Measurements from ENCODE around the gene FKBP6.
"Not testable (repeated sequence)": the region's sequence is repeated elsewhere in the genome, so short reads cannot be mapped to it uniquely, and the experiment has no call there.

The FKBP6 gene

GRCh38 chr7:73358590-73359275, 30.8 kb downstream of the FKBP6 start:
- no peak for DNase-seq (ENCODE audit: low read depth in 2 of 2)

- DNase-seq (ENCODE audit: low read depth in 2 of 2): no peak
Measured at GRCh38 chr7:73359306-73359705, 31.3 kb downstream of the FKBP6 start.

GRCh38 chr7:73359746-73360375, 31.9 kb downstream of the FKBP6 start:
- no peak for DNase-seq (ENCODE audit: low read depth in 2 of 2)

- not testable (repeated sequence) for DNase-seq (ENCODE audit: low read depth in 2 of 2)
Measured at GRCh38 chr7:73360590-73360989, 32.6 kb downstream of the FKBP6 start.

- no peak for DNase-seq (ENCODE audit: low read depth in 2 of 2)
Measured at GRCh38 chr7:73363225-73364005, 35.5 kb downstream of the FKBP6 start.

GRCh38 chr7:73364006-73364728, 36.2 kb downstream of the FKBP6 start:
- DNase-seq (ENCODE audit: low read depth in 2 of 2): no peak

GRCh38 chr7:73366127-73366526, 38.2 kb downstream of the FKBP6 start:
- DNase-seq (ENCODE audit: low read depth in 2 of 2): no peak

- no peak for DNase-seq (ENCODE audit: low read depth in 2 of 2)
Measured at GRCh38 chr7:73366990-73367389, 39.0 kb downstream of the FKBP6 start.

GRCh38 chr7:73369009-73369408, 41.0 kb downstream of the FKBP6 start:
- no peak for DNase-seq (ENCODE audit: low read depth in 2 of 2)

GRCh38 chr7:73369622-73370021, 41.7 kb downstream of the FKBP6 start:
- DNase-seq (ENCODE audit: low read depth in 2 of 2): no peak

GRCh38 chr7:73373741-73374140, 45.8 kb downstream of the FKBP6 start:
- no peak for DNase-seq (ENCODE audit: low read depth in 2 of 2)

- DNase-seq (ENCODE audit: low read depth in 2 of 2): not testable (repeated sequence)
Measured at GRCh38 chr7:73376262-73376661, 48.3 kb downstream of the FKBP6 start.

- DNase-seq (ENCODE audit: low read depth in 2 of 2): no peak
Measured at GRCh38 chr7:73376671-73377412, 48.9 kb downstream of the FKBP6 start.

GRCh38 chr7:73377413-73378200, 49.6 kb downstream of the FKBP6 start:
- not testable (repeated sequence) for DNase-seq (ENCODE audit: low read depth in 2 of 2)

- no peak for DNase-seq (ENCODE audit: low read depth in 2 of 2)
Measured at GRCh38 chr7:73382934-73383503, 55.1 kb downstream of the FKBP6 start.

- DNase-seq (ENCODE audit: low read depth in 2 of 2): no peak
Measured at GRCh38 chr7:73387221-73387828, 59.4 kb downstream of the FKBP6 start.

- no peak for DNase-seq (ENCODE audit: low read depth in 2 of 2)
Measured at GRCh38 chr7:73387908-73388414, 60.0 kb downstream of the FKBP6 start.

GRCh38 chr7:73391396-73391795, 63.4 kb downstream of the FKBP6 start:
- DNase-seq (ENCODE audit: low read depth in 2 of 2): no peak

- no peak for DNase-seq (ENCODE audit: low read depth in 2 of 2)
Measured at GRCh38 chr7:73394422-73394821, 66.5 kb downstream of the FKBP6 start.
